Fibroblast of pulmonary artery (primary cell): ENCODE results near the gene HRH2.

Experiments used
- DNase-seq: peaks from one replicate; pipeline ENCODE4 v3.0.0-alpha.2; 2010; ENCODE audit warnings: low read depth
- H3K4me3 ChIP-seq: replicated peaks from 2 replicates; pipeline ENCODE4 v1.5.1; 2011; ENCODE audit warnings: low read depth, mild to moderate bottlenecking, control low read depth, low read length, moderate library complexity
- CTCF ChIP-seq: IDR thresholded peaks from 2 replicates; pipeline ENCODE4 v1.5.1; 2011; ENCODE audit warnings: mild to moderate bottlenecking, control low read depth, low read length, inconsistent platforms; ENCODE audit errors: missing control alignments

The HRH2 gene

GRCh38 chr5:175686826-175687225 lies 29.0 kb downstream of the HRH2 start:
- no peak for TF ChIP-seq CTCF
- H3K4me3 ChIP-seq: no peak overlapping the region
- DNase-seq: no peak

GRCh38 chr5:175687231-175687701 lies 29.4 kb downstream of the HRH2 start:
- TF ChIP-seq CTCF: no peak
- H3K4me3 ChIP-seq: no peak overlapping the region
- no peak for DNase-seq

GRCh38 chr5:175688352-175689146 lies 30.7 kb downstream of the HRH2 start:
- H3K4me3 ChIP-seq: no peak overlapping the region
- no peak for DNase-seq

GRCh38 chr5:175689147-175689991 lies 31.5 kb downstream of the HRH2 start:
- DNase-seq: no peak
- no peak overlapping the region for H3K4me3 ChIP-seq

More at GRCh38 chr5:175688352-175689146, 30.7 kb downstream of the HRH2 start:
- TF ChIP-seq CTCF: no peak

GRCh38 chr5:175690025-175690424 lies 32.2 kb downstream of the HRH2 start:
- H3K4me3 ChIP-seq: no peak overlapping the region
- TF ChIP-seq CTCF: no peak
- DNase-seq: no peak

More at GRCh38 chr5:175689147-175689991, 31.5 kb downstream of the HRH2 start:
- no peak for TF ChIP-seq CTCF

- no peak for TF ChIP-seq CTCF
- H3K4me3 ChIP-seq: no peak overlapping the region
- DNase-seq: no peak
These were observed 32.7 kb downstream of the HRH2 start for GRCh38 chr5:175690586-175690985.
